T-cell (primary cell): ENCODE results near the gene TMEM178A. TPM values are rescaled to one million over a fixed set of nuclear protein-coding genes. Genes with fewer than 3 reads are reported as not detected.
"Not testable (repeated sequence)": the region's sequence is repeated elsewhere in the genome, so short reads cannot be mapped to it uniquely, and the experiment has no call there.

Experiments
- ATAC-seq, 4 experiments: fragments of 200-7000 bp in 3 of 4; fragments of 150-1000 bp in 1 of 4; cut with Tn5 transposase; replicated peaks in 1 of 4; 1 replicate in 3 of 4; 2 replicates in 1 of 4; pipeline ENCODE4 v1.10.0; 2021; ENCODE audit warnings: moderate library complexity in 3 of 4, mild to moderate bottlenecking in 2 of 4, moderate number of reproducible peaks in 1 of 4
- CTCF ChIA-PET, 2 donors: fragments of 300-600 bp; sonication (Branson Sonifier 250); formaldehyde crosslinking; loops; one replicate each; lab custom pipeline; 2022; ENCODE audit warnings: antibody characterized with exemption in 2 of 2; lab: Charles Lee
- POLR2A ChIA-PET, 2 donors: fragments of 300-600 bp; sonication (Branson Sonifier 250); formaldehyde crosslinking; loops; one replicate each; lab custom pipeline; 2022; ENCODE audit warnings: antibody characterized with exemption in 2 of 2; lab: Charles Lee
- DNase-seq, 35 experiments: peaks; one replicate each; pipeline versions ENCODE4 v3.0.0 to v3.0.0-alpha.2; 2013 to 2023
- H3K27ac ChIP-seq: one replicate; pipeline ENCODE4 v1.5.1; 2013; ENCODE audit warnings: low read length
- H3K27me3 ChIP-seq, 2 experiments: replicated peaks in 1 of 2; 1 replicate in 1 of 2; 2 replicates in 1 of 2; pipeline versions ENCODE4 v1.6.1 to v1.7.0; 2013; ENCODE audit warnings: low read length in 1 of 2, mixed read lengths in 1 of 2; ENCODE audit not compliant: control insufficient read depth in 2 of 2, insufficient read depth in 2 of 2; ENCODE audit errors: extremely low read depth in 1 of 2
- H3K36me3 ChIP-seq, 2 donors: 1 replicate in 1 of 2; 2 replicates in 1 of 2; pipeline versions ENCODE4 v1.6.1 to v1.7.0; 2013; ENCODE audit warnings: low read length in 1 of 2; ENCODE audit not compliant: control insufficient read depth in 2 of 2, insufficient read depth in 1 of 2; ENCODE audit errors: extremely low read depth in 1 of 2
- H3K4me1 ChIP-seq, 2 experiments: 1 replicate in 1 of 2; 2 replicates in 1 of 2; pipeline versions ENCODE4 v1.6.1 to v1.7.0; 2013; ENCODE audit warnings: low read length in 2 of 2, mixed read lengths in 1 of 2; ENCODE audit not compliant: insufficient read depth in 2 of 2, control insufficient read depth in 1 of 2; ENCODE audit errors: extremely low read depth in 1 of 2
- H3K4me3 ChIP-seq, 2 donors: 1 replicate in 1 of 2; 2 replicates in 1 of 2; pipeline versions ENCODE4 v1.5.1 to v1.7.0; 2013; ENCODE audit warnings: mild to moderate bottlenecking in 2 of 2, low read length in 1 of 2, moderate library complexity in 1 of 2; ENCODE audit not compliant: control insufficient read depth in 1 of 2; ENCODE audit errors: extremely low read depth in 1 of 2
- H3K9me3 ChIP-seq: 2 replicates; pipeline ENCODE4 v1.7.0; 2013
- H3K27ac Mint-ChIP-seq, 2 donors: one replicate each; pipeline ENCODE4 v1.8.0; 2020 to 2021; ENCODE audit warnings: mild to moderate bottlenecking in 2 of 2, mixed read lengths in 2 of 2
- H3K27me3 Mint-ChIP-seq, 2 donors: one replicate each; pipeline ENCODE4 v1.8.0; 2021 to 2022; ENCODE audit warnings: mixed read lengths in 2 of 2
- H3K36me3 Mint-ChIP-seq: one replicate; pipeline ENCODE4 v1.8.0; 2021; ENCODE audit warnings: mixed read lengths
- H3K4me1 Mint-ChIP-seq, 3 donors: one replicate each; pipeline ENCODE4 v1.8.0; 2020 to 2022; ENCODE audit warnings: mixed read lengths in 3 of 3, mild to moderate bottlenecking in 1 of 3
- H3K4me3 Mint-ChIP-seq, 3 donors: one replicate each; pipeline ENCODE4 v1.8.0; 2020 to 2022; ENCODE audit warnings: mild to moderate bottlenecking in 3 of 3, mixed read lengths in 3 of 3, moderate library complexity in 3 of 3
- H3K9me3 Mint-ChIP-seq, 3 donors: one replicate each; pipeline ENCODE4 v1.8.0; 2020 to 2022; ENCODE audit warnings: mixed read lengths in 3 of 3
- whole genome bisulfite sequencing: methylation state at CpG from one replicate; pipeline ENCODE4 v1.1.5; 2013; ENCODE audit warnings: missing lambda C conversion rate; ENCODE audit not compliant: insufficient coverage; 5-methylcytosine and 5-hydroxymethylcytosine counted together
- total RNA-seq, 35 experiments: library from RNA in 6 of 35; stranded (reverse) in 6 of 35; fragments of 120-200 nt in 1 of 35; gene quantifications; one replicate each; pipeline versions ENCODE4 v1.2.1 to v1.2.4 and lab custom pipeline; 2013 to 2026

Gene TMEM178A
- total RNA-seq, 5 donors from 2014 or later (not counting 1 experiment from before 2014, with no cell fraction given) = 0.32 to 0.47 (median 0.45) TPM; not detected in 2

DNA sequence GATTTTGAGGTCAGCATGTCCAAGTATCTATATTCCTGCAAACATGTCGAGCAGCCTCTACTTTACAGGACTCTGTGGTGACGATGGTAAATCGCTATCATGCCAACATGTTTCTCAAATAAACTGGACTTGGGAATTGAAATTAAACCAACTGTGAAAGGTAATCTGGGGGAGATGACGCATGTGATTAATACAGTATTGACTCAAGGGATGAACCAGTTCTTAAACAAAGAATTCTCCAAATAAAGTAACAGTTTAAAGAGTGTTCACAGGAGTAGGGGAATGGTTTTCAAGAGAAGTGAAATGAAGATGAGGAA, 59.1 kb downstream of the TMEM178A start:
- Histone ChIP-seq H3K9me3 (no peaks in the 10 kb centered on the region), H3K27me3 (peaks cover 0 to 7% of the 10 kb centered on the region in 2 experiments), H3K4me1 (no peaks in the 10 kb centered on the region), H3K36me3 (no peaks in the 10 kb centered on the region), H3K4me3 (no peak overlapping the region), H3K27ac (no peak overlapping the region)
- H3K36me3 Mint-ChIP-seq = no peaks in the 10 kb centered on the region
- H3K27me3 Mint-ChIP-seq = peaks cover 8 to 14% of the 10 kb centered on the region in 2 donors
- peaks cover 0 to 4% (median 0%) of the 10 kb centered on the region in 3 donors for H3K4me1 Mint-ChIP-seq
- CTCF ChIA-PET = no interaction called here
- ATAC-seq (no peak), DNase-seq (no peak)
- H3K4me3 Mint-ChIP-seq = no peak overlapping the region
- WGBS = no CpG with 5 or more reads among the region's 4 CpGs
- H3K27ac Mint-ChIP-seq = no peak overlapping the region
- POLR2A ChIA-PET = no interaction called here
- peaks cover 0 to 3% (median 0%) of the 10 kb centered on the region in 3 donors for H3K9me3 Mint-ChIP-seq

- H3K27ac ChIP-seq = no peak overlapping the region
- ATAC-seq (no peak), DNase-seq (no peak)
- WGBS = 93% methylated on average over 4 of the region's 5 CpGs
- peaks cover 0 to 3% (median 0%) of the 10 kb centered on the region in 3 donors for H3K9me3 Mint-ChIP-seq
- no peaks in the 10 kb centered on the region for H3K9me3 ChIP-seq
- no peak overlapping the region for H3K27ac Mint-ChIP-seq
- H3K4me3 Mint-ChIP-seq = no peak overlapping the region
- peaks cover 7 to 12% of the 10 kb centered on the region in 2 donors for H3K27me3 Mint-ChIP-seq
- POLR2A ChIA-PET = no interaction called here
- peaks cover 0 to 6% of the 10 kb centered on the region in 2 experiments for H3K27me3 ChIP-seq
- CTCF ChIA-PET = no interaction called here
- no peaks in the 10 kb centered on the region for H3K4me1 ChIP-seq
- no peaks in the 10 kb centered on the region for H3K36me3 Mint-ChIP-seq
- peaks cover 0 to 4% (median 0%) of the 10 kb centered on the region in 3 donors for H3K4me1 Mint-ChIP-seq
- H3K36me3 ChIP-seq = peaks cover 0 to under 1% of the 10 kb centered on the region in 2 donors
- H3K4me3 ChIP-seq = no peak overlapping the region
Observed at GRCh38 chr2:39725401-39725800, 59.7 kb downstream of the TMEM178A start.

DNA sequence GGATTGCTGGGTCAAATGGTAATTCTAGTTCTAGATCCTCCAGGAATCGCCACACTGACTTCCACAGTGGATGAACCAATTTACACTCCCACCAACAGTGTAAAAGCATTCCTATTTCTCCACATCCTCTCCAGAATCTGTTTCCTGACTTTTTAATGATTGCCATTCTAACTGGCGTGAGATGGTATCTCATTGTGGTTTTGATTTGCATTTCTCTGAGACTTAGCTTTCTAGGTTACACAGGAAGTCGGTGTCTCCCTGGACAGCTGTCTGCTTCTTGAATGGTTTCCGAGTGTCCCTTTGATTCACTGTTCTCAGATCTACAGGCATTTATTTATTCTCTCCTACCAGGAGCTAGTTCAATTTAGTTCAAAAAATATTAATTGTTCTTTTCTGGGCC, 62.4 kb downstream of the TMEM178A start:
- H3K27me3 Mint-ChIP-seq, H3K4me3 Mint-ChIP-seq, CTCF ChIA-PET, H3K9me3 ChIP-seq, H3K27ac Mint-ChIP-seq, DNase-seq, H3K4me1 ChIP-seq, H3K27ac ChIP-seq, H3K9me3 Mint-ChIP-seq, H3K4me3 ChIP-seq, POLR2A ChIA-PET, H3K27me3 ChIP-seq, H3K4me1 Mint-ChIP-seq, H3K36me3 Mint-ChIP-seq, ATAC-seq: not testable (repeated sequence)
- WGBS = no CpG with 5 or more reads among the region's 4 CpGs
- H3K36me3 ChIP-seq = peaks cover under 1 to 12% of the 10 kb centered on the region in 2 donors

- ATAC-seq (no peak), DNase-seq (peak in 7 of 35 experiments; percentile 2 to 10 (median 4))
- H3K36me3 ChIP-seq = peaks cover 5 to 12% of the 10 kb centered on the region in 2 donors
- 33% methylated on average over 1 of the region's 5 CpGs for WGBS
- Mint-ChIP-seq H3K4me1 (peaks cover 0 to 4% (median 0%) of the 10 kb centered on the region in 3 donors), H3K4me3 (no peak overlapping the region), H3K27me3 (no peaks in the 10 kb centered on the region), H3K36me3 (peaks cover 14% of the 10 kb centered on the region), H3K27ac (no peak overlapping the region), H3K9me3 (peaks cover 0 to 3% (median 0%) of the 10 kb centered on the region in 3 donors)
- no peak overlapping the region for H3K4me3 ChIP-seq
- ChIA-PET POLR2A (no interaction called here), CTCF (interaction anchor here (0.9 to 1.2 kb wide), 2 partner anchors 12 to 25 kb away, joined by 3 to 4 read pairs; no protein-coding TSS in a partner anchor)
- no peak overlapping the region for H3K27ac ChIP-seq
- H3K9me3 ChIP-seq = no peaks in the 10 kb centered on the region
- no peaks in the 10 kb centered on the region for H3K4me1 ChIP-seq
- no peaks in the 10 kb centered on the region for H3K27me3 ChIP-seq
Observed at GRCh38 chr2:39728941-39729351, 63.2 kb downstream of the TMEM178A start.

GRCh38 chr2:39730276-39730675, 64.6 kb downstream of the TMEM178A start:
- H3K4me3 Mint-ChIP-seq = no peak overlapping the region
- Histone ChIP-seq H3K27me3 (no peaks in the 10 kb centered on the region), H3K9me3 (no peaks in the 10 kb centered on the region), H3K36me3 (peaks cover 9 to 13% of the 10 kb centered on the region in 2 donors), H3K4me3 (no peak overlapping the region), H3K27ac (no peak overlapping the region), H3K4me1 (no peaks in the 10 kb centered on the region)
- H3K4me1 Mint-ChIP-seq = peaks cover 0 to 6% (median 4%) of the 10 kb centered on the region in 3 donors
- H3K9me3 Mint-ChIP-seq = peaks cover 0 to 3% (median 0%) of the 10 kb centered on the region in 3 donors
- DNase-seq (no peak), ATAC-seq (no peak)
- H3K27me3 Mint-ChIP-seq = no peaks in the 10 kb centered on the region
- CTCF ChIA-PET = interaction anchor here (0.8 to 1.5 kb wide), 5 partner anchors 11 to 783 kb away, joined by 3 to 5 read pairs (median 4); no protein-coding TSS in a partner anchor
- H3K27ac Mint-ChIP-seq = no peak overlapping the region
- POLR2A ChIA-PET = no interaction called here
- no CpG with 5 or more reads among the region's 5 CpGs for whole genome bisulfite sequencing
- peaks cover 24% of the 10 kb centered on the region for H3K36me3 Mint-ChIP-seq

- Mint-ChIP-seq H3K4me1 (peaks cover 0 to 6% (median 4%) of the 10 kb centered on the region in 3 donors), H3K36me3 (peaks cover 29% of the 10 kb centered on the region), H3K27me3 (no peaks in the 10 kb centered on the region), H3K4me3 (no peak overlapping the region), H3K9me3 (peaks cover 0 to 3% (median 0%) of the 10 kb centered on the region in 3 donors), H3K27ac (no peak overlapping the region)
- Histone ChIP-seq H3K27ac (no peak overlapping the region), H3K4me1 (no peaks in the 10 kb centered on the region), H3K9me3 (no peaks in the 10 kb centered on the region), H3K36me3 (peaks cover 14 to 16% of the 10 kb centered on the region in 2 donors), H3K4me3 (no peak overlapping the region), H3K27me3 (no peaks in the 10 kb centered on the region)
- CTCF ChIA-PET = interaction anchor here in 1 of 2 donors (1.0 to 1.5 kb wide), 3 partner anchors 351 to 783 kb away, joined by 3 to 5 read pairs (median 3); no protein-coding TSS in a partner anchor
- POLR2A ChIA-PET = no interaction called here
- peak in 1 of 35 experiments; percentile 10 for DNase-seq
- ATAC-seq = peak in 1 of 4 experiments; percentile 44
- no CpG with 5 or more reads among the region's 2 CpGs for WGBS
Observed at GRCh38 chr2:39730685-39731302, 65.1 kb downstream of the TMEM178A start.
